Smooth muscle cell (in vitro differentiated cells): Measurements from ENCODE around the gene USP47. TPM values are rescaled to one million over a fixed set of nuclear protein-coding genes. Genes with fewer than 3 reads are reported as not detected.

ENCODE experiments used
- DNase-seq: peaks from one replicate; lab custom pipeline; 2025; ENCODE audit not compliant: unreplicated experiment; lab: John Stamatoyannopoulos, UW
- H2AFZ ChIP-seq: fragments of 200-600 bp; sonication (generic); 2 replicates; pipeline ENCODE4 v1.6.0; 2016; ENCODE audit warnings: antibody characterized with exemption, low read depth, mild to moderate bottlenecking
- H3F3A ChIP-seq: fragments of 200-600 bp; sonication (generic); 2 replicates; pipeline ENCODE4 v1.6.0; 2017; ENCODE audit warnings: antibody characterized with exemption, low read depth
- H3K27ac ChIP-seq: fragments of 200-600 bp; sonication (generic); 2 replicates; pipeline ENCODE4 v1.5.1; 2016; ENCODE audit warnings: low read depth, mild to moderate bottlenecking
- H3K27me3 ChIP-seq: fragments of 200-600 bp; sonication (generic); 2 replicates; pipeline ENCODE4 v1.6.1; 2016; ENCODE audit warnings: low read depth, mild to moderate bottlenecking
- H3K36me3 ChIP-seq: fragments of 200-600 bp; sonication (generic); 2 replicates; pipeline ENCODE4 v1.5.1; 2016; ENCODE audit warnings: low read depth
- H3K4me1 ChIP-seq: fragments of 200-600 bp; sonication (generic); 2 replicates; pipeline ENCODE4 v1.5.1; 2016; ENCODE audit warnings: low read depth
- H3K4me2 ChIP-seq: fragments of 200-600 bp; sonication (generic); 2 replicates; pipeline ENCODE4 v1.6.0; 2016; ENCODE audit warnings: mild to moderate bottlenecking
- H3K4me3 ChIP-seq: fragments of 200-600 bp; sonication (generic); 2 replicates; pipeline ENCODE4 v1.5.1; 2016; ENCODE audit warnings: mild to moderate bottlenecking
- H3K79me2 ChIP-seq: fragments of 200-600 bp; sonication (generic); 2 replicates; pipeline ENCODE4 v1.6.0; 2016; ENCODE audit warnings: low read depth, mild to moderate bottlenecking
- H3K9ac ChIP-seq: fragments of 200-600 bp; sonication (generic); 2 replicates; pipeline ENCODE4 v1.6.0; 2016; ENCODE audit warnings: low read depth
- H3K9me3 ChIP-seq: fragments of 200-600 bp; sonication (generic); replicated peaks from 2 replicates; pipeline ENCODE4 v1.5.1; 2016; ENCODE audit warnings: low read depth
- H4K20me1 ChIP-seq: fragments of 200-600 bp; sonication (generic); 2 replicates; pipeline ENCODE4 v1.6.0; 2016; ENCODE audit warnings: low read depth
- WGBS: methylation state at CpG from one replicate; pipeline ENCODE4 v1.1.7; 2016; ENCODE audit warnings: low lambda C conversion rate; 5-methylcytosine and 5-hydroxymethylcytosine counted together
- polyA plus RNA-seq: library from polyadenylated mRNA; unstranded; fragments of >200 nt; fragmentation: Nextera tagmentation; extraction: Ambion mirVana; gene quantifications from 2 replicates; pipeline ENCODE4 v1.2.1, GENCODE V29; 2016
- total RNA-seq: library from RNA; depleted of rRNA; stranded (reverse); fragments of >200 nt; gene quantifications from 2 replicates; pipeline ENCODE4 v1.2.3, GENCODE V29; 2014
- TF ChIP-seq, protein P1 (sequence below): fragments of 200-600 bp; sonication (generic); IDR thresholded peaks from 2 replicates; pipeline ENCODE4 v1.5.1; 2017; ENCODE audit warnings: borderline replicate concordance, mild to moderate bottlenecking, antibody characterized with exemption; ENCODE audit not compliant: insufficient read depth, poor library complexity, severe bottlenecking

Gene USP47
- total and polyA plus RNA-seq, 2 experiments from 2014 or later, result 38.0 to 75.3 TPM

DNA sequence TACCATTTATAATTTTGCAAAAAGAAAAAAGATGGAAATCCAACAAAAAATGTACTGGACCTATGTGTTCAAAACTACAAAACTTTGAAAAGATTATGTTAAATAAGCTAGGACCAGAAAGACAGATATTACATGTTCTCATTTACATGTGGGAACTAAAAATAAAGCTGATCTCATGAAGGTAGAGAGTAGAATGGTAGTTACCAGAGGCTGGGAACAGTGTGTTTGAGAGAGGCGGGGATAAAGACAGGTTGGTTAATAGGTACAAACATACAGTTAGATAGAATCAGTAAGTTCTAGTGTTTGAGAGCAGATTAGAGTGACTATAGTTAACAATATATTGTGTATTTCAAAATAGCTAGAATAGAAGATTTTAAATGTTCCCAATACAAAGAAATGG is 71.6 kb downstream of the USP47 start:
- H3K4me1 ChIP-seq, result peaks cover 4% of the 10 kb centered on the region
- H3F3A ChIP-seq, result no peaks in the 10 kb centered on the region
- WGBS, result 93% methylated on average over 1 of the region's 1 CpG
- peaks cover 7% of the 10 kb centered on the region for H3K36me3 ChIP-seq
- H3K27ac ChIP-seq, result no peak overlapping the region
- H3K9ac ChIP-seq, result no peak overlapping the region
- H3K4me2 ChIP-seq, result no peak overlapping the region
- H3K9me3 ChIP-seq, result no peaks in the 10 kb centered on the region
- H3K27me3 ChIP-seq, result no peaks in the 10 kb centered on the region
- H3K79me2 ChIP-seq, result no peaks in the 10 kb centered on the region
- no peak for DNase-seq
- no peaks in the 10 kb centered on the region for H4K20me1 ChIP-seq
- TF ChIP-seq, protein P1, sequence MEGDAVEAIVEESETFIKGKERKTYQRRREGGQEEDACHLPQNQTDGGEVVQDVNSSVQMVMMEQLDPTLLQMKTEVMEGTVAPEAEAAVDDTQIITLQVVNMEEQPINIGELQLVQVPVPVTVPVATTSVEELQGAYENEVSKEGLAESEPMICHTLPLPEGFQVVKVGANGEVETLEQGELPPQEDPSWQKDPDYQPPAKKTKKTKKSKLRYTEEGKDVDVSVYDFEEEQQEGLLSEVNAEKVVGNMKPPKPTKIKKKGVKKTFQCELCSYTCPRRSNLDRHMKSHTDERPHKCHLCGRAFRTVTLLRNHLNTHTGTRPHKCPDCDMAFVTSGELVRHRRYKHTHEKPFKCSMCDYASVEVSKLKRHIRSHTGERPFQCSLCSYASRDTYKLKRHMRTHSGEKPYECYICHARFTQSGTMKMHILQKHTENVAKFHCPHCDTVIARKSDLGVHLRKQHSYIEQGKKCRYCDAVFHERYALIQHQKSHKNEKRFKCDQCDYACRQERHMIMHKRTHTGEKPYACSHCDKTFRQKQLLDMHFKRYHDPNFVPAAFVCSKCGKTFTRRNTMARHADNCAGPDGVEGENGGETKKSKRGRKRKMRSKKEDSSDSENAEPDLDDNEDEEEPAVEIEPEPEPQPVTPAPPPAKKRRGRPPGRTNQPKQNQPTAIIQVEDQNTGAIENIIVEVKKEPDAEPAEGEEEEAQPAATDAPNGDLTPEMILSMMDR, result no peak
- no peak overlapping the region for H2AFZ ChIP-seq
- H3K4me3 ChIP-seq, result no peak overlapping the region

DNA sequence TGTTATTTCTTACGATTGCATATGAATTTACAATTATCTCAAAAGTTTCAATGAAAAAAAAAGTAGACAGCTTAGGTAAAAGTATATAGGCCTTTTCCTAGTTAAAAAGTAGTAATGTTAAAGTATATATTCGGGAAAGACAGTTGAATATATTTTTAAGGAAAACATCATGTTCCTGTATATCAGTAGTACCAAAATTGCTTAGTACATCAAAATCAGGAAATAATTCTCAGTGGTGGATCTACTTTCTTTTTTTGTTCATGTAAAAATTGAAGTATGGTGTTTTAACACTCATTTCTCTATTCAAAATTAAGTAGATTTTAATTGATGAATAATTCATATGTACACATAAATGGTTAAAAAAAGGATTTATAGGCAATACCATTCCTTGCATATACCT is 73.9 kb downstream of the USP47 start:
- Histone ChIP-seq H3F3A (no peaks in the 10 kb centered on the region), H3K4me1 (peaks cover 4% of the 10 kb centered on the region), H3K79me2 (no peaks in the 10 kb centered on the region), H3K4me3 (no peak overlapping the region), H3K9ac (no peak overlapping the region), H3K36me3 (no peaks in the 10 kb centered on the region), H3K9me3 (no peaks in the 10 kb centered on the region), H3K27me3 (no peaks in the 10 kb centered on the region), H2AFZ (no peak overlapping the region), H4K20me1 (no peaks in the 10 kb centered on the region), H3K27ac (peak overlapping the region; percentile 49), H3K4me2 (no peak overlapping the region)
- 97% methylated on average over 2 of the region's 2 CpGs for WGBS
- TF ChIP-seq, protein P1, result no peak
- DNase-seq, result no peak

DNA sequence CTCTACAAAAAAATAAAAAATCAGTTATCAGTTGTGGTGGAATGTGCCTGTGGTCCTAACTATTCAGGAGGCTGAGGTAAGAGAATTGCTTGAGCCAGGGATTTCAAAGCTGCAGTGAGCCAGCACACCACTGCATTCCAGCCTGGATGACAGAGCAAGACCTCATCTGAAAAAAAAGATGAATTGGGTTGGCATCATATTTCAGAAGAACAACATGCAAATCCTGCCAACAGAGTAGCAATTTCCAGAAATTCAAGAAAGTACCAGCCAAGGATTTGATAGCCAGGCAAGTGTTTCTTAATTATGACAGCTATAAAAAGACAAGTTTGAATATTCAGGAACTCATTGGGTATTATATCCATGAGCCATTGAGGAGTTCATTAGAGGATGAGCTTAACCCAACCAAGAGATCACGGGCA is 75.2 kb downstream of the USP47 start:
- Histone ChIP-seq H3K27ac (peak overlapping the region; percentile 66), H3K4me3 (no peak overlapping the region), H3K36me3 (no peaks in the 10 kb centered on the region), H3K4me2 (peak overlapping the region; percentile 40), H3K4me1 (peaks cover 4% of the 10 kb centered on the region), H2AFZ (no peak overlapping the region), H3K9ac (no peak overlapping the region), H3K79me2 (no peaks in the 10 kb centered on the region), H3K9me3 (no peaks in the 10 kb centered on the region), H4K20me1 (no peaks in the 10 kb centered on the region), H3K27me3 (no peaks in the 10 kb centered on the region), H3F3A (no peaks in the 10 kb centered on the region)
- TF ChIP-seq, protein P1, result no peak
- no peak for DNase-seq
- 88% methylated on average over 1 of the region's 1 CpG for WGBS

DNA sequence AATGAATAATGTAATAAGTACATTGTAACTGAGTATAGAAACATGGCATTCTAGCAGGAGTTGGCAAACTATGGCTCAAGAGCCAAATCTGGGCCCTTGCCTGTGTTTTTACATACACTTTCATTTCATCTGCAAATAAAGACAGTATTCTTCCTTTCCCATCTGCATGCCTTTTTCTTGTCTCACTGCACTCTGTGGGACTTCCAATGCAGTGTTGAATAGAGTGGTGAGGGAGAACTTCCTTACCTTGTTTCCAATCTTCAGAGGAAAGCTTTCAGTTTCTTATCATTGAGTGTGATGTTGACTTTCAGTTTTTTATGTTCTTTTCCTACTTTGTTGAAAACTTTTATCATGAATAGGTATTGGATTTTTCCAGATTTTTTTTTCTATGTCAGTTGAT is 82.1 kb downstream of the USP47 start:
- Histone ChIP-seq H2AFZ (no peak overlapping the region), H3K4me1 (no peaks in the 10 kb centered on the region), H3K4me2 (no peak overlapping the region), H3K27ac (no peak overlapping the region), H3F3A (no peaks in the 10 kb centered on the region), H3K4me3 (no peak overlapping the region), H3K79me2 (peaks cover 11% of the 10 kb centered on the region), H3K36me3 (no peaks in the 10 kb centered on the region), H4K20me1 (no peaks in the 10 kb centered on the region), H3K9me3 (no peaks in the 10 kb centered on the region), H3K9ac (no peak overlapping the region), H3K27me3 (no peaks in the 10 kb centered on the region)
- TF ChIP-seq, protein P1, result no peak
- DNase-seq, result no peak
